Naive B cell (primary cell): ENCODE measurements around the gene CES2. TPM values are rescaled to one million over a fixed set of nuclear protein-coding genes. Genes with fewer than 3 reads are reported as not detected.
"Not testable (repeated sequence)": the region's sequence is repeated elsewhere in the genome, so short reads cannot be mapped to it uniquely, and the experiment has no call there.

ENCODE experiments used
- ATAC-seq, 2 donors: fragments of 150-1000 bp; cut with Tn5 transposase; 2 replicates each; pipeline ENCODE4 v1.10.0; 2021; ENCODE audit warnings: low read depth in 2 of 2, mild to moderate bottlenecking in 2 of 2, moderate library complexity in 2 of 2
- DNase-seq: peaks from one replicate; pipeline ENCODE4 v3.0.0; 2022
- H3K27ac Mint-ChIP-seq, 6 donors: one replicate each; pipeline ENCODE4 v1.8.0; 2020 to 2022; ENCODE audit warnings: mild to moderate bottlenecking in 6 of 6, mixed read lengths in 6 of 6, moderate library complexity in 5 of 6, inconsistent platforms in 2 of 6
- H3K27me3 Mint-ChIP-seq, 3 donors: one replicate each; pipeline ENCODE4 v1.8.0; 2021 to 2022; ENCODE audit warnings: mixed read lengths in 3 of 3, mild to moderate bottlenecking in 1 of 3
- H3K36me3 Mint-ChIP-seq, 2 donors: one replicate each; pipeline ENCODE4 v1.8.0; 2020 to 2022; ENCODE audit warnings: mixed read lengths in 2 of 2, inconsistent platforms in 1 of 2, mild to moderate bottlenecking in 1 of 2
- H3K4me1 Mint-ChIP-seq, 3 donors: one replicate each; pipeline ENCODE4 v1.8.0; 2020 to 2022; ENCODE audit warnings: mixed read lengths in 3 of 3, inconsistent platforms in 1 of 3, mild to moderate bottlenecking in 1 of 3, moderate library complexity in 1 of 3
- H3K4me3 Mint-ChIP-seq, 8 donors: one replicate each; pipeline ENCODE4 v1.8.0; 2020 to 2022; ENCODE audit warnings: mild to moderate bottlenecking in 8 of 8, mixed read lengths in 8 of 8, moderate library complexity in 8 of 8, inconsistent platforms in 2 of 8
- H3K9me3 Mint-ChIP-seq, 7 donors: one replicate each; pipeline ENCODE4 v1.8.0; 2020 to 2022; ENCODE audit warnings: mixed read lengths in 7 of 7, mild to moderate bottlenecking in 5 of 7, inconsistent platforms in 2 of 7, moderate library complexity in 1 of 7
- polyA plus RNA-seq, 6 donors: library from polyadenylated mRNA; unstranded; fragments of 300-500 nt; fragmentation: Illumina TruSeq; gene quantifications; one replicate each; pipeline ENCODE4 v1.2.3, GENCODE V29; 2021; ENCODE audit warnings: low read depth in 6 of 6

The CES2 gene
- polyA plus RNA-seq, 6 donors from 2014 or later, result 16.3 to 25.7 (median 21.0) TPM

- Mint-ChIP-seq H3K4me1 (peaks cover 3 to 6% (median 5%) of the 10 kb centered on the region in 3 donors), H3K27me3 (peaks cover 0 to 36% (median 8%) of the 10 kb centered on the region in 3 donors), H3K4me3 (peak overlapping the region in 1 of 8 donors; percentile 5), H3K9me3 (no peaks in the 10 kb centered on the region), H3K27ac (peak overlapping the region in 1 of 6 donors; percentile 88), H3K36me3 (no peaks in the 10 kb centered on the region)
- peak; percentile 98 to 99 for ATAC-seq
- peak; percentile 82 for DNase-seq
Measured at GRCh38 chr16:66977341-66978113, 42.2 kb downstream of the CES2 start.

DNA sequence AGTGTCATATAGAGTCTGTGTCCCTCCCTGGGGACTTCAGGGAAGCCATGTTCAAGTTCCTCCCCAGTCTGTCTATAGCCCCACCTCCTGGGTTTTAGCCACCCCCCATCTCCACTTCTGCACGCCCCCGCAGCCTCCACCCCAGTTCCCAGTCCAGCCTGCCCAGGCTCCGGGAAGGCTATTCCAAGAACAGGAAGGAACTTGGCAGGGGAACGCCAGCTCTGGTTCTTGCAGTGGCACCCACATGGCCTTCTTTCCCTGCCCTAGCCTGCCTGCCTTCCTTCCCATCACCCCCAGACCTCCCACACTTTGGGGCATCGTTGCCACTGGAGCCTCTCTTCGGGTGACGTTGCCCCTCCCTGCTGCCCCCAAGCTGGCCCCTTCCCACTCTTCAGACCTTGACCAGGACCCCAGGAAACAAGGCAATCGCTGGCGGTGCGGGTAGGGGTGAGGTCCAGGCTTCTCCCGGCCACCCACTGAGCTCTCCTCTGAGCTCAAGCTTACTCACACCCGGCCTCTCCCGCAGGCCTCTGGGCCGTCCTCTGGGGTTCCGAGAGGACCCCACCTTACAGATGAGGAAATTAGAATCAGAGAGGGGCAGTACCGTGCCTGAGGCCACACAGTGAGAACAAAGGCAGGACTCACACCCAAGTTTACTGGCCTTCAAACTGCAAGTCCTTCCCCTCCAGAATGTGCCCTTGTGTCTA lies 43.8 kb downstream of the CES2 start:
- no peaks in the 10 kb centered on the region for H3K9me3 Mint-ChIP-seq
- ATAC-seq (no peak), DNase-seq (no peak)
- H3K4me1 Mint-ChIP-seq, result peaks cover 3 to 6% (median 5%) of the 10 kb centered on the region in 3 donors
- H3K27me3 Mint-ChIP-seq, result peaks cover 0 to 36% (median 8%) of the 10 kb centered on the region in 3 donors
- no peak overlapping the region for H3K4me3 Mint-ChIP-seq
- no peak overlapping the region for H3K27ac Mint-ChIP-seq
- no peaks in the 10 kb centered on the region for H3K36me3 Mint-ChIP-seq

DNA sequence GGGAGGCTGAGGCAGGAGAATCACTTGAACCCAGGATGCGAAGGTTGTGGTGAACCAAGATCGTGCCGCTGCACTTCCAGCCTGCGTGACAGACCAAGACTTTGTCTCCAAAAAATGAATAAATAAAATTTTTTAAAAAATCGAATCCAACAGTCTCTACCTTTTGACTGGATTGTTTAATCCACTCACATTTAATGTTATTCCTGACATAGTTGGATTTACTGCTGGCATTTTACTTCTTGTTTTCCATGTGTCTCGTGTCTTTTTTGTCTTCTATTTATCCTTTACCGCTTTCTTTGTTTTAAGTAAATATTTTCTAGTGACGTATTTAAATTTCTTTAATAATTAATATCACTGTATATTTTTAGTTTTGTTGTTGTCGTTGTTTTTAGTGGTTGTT lies 47.7 kb downstream of the CES2 start:
- no peak overlapping the region for H3K27ac Mint-ChIP-seq
- no peak for ATAC-seq
- no peaks in the 10 kb centered on the region for H3K36me3 Mint-ChIP-seq

DNA sequence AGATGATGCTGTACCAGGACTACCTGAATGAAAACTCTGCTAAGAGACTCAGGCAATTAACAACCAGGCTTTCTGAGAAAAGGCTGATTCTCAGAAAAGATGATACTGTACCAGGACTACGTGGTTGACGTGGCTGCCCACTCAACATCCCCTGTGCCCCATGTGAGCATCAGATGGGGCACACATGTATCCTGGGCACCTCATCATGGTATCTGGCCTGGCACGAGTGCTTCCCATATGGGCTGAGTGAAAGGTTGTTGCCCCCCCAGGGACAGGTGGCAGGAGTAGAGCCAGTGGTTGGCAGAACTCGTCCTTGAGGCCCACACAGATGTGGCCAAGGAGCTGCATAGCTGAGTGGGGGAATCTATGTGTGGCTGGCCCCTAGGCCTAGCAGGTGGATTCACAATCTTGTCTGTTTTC lies 49.6 kb downstream of the CES2 start:
- Mint-ChIP-seq H3K27me3 (peaks cover 0 to 24% (median 0%) of the 10 kb centered on the region in 3 donors), H3K36me3 (no peaks in the 10 kb centered on the region), H3K4me3 (no peak overlapping the region), H3K4me1 (no peaks in the 10 kb centered on the region), H3K27ac (no peak overlapping the region), H3K9me3 (no peaks in the 10 kb centered on the region)
- DNase-seq (no peak), ATAC-seq (no peak)

More for the DNA sequence above, 47.7 kb downstream of the CES2 start:
- peaks cover 0 to 19% (median 0%) of the 10 kb centered on the region in 3 donors for H3K27me3 Mint-ChIP-seq
- H3K4me1 Mint-ChIP-seq, result no peaks in the 10 kb centered on the region
- H3K4me3 Mint-ChIP-seq, result no peak overlapping the region
- H3K9me3 Mint-ChIP-seq, result no peaks in the 10 kb centered on the region
- no peak for DNase-seq

- Mint-ChIP-seq H3K27ac (no peak overlapping the region), H3K4me3 (no peak overlapping the region), H3K9me3 (no peaks in the 10 kb centered on the region), H3K27me3 (peaks cover 0 to 26% (median 0%) of the 10 kb centered on the region in 3 donors), H3K36me3 (no peaks in the 10 kb centered on the region), H3K4me1 (no peaks in the 10 kb centered on the region)
- ATAC-seq (no peak), DNase-seq (no peak)
Measured at GRCh38 chr16:66986559-66986958, 51.2 kb downstream of the CES2 start.

- ATAC-seq (no peak), DNase-seq (no peak)
- H3K9me3 Mint-ChIP-seq, result no peaks in the 10 kb centered on the region
- H3K4me3 Mint-ChIP-seq, result peak within 1 kb of the TSS in 1 of 8 donors; percentile 22
- H3K27me3 Mint-ChIP-seq, result peaks cover 0 to 36% (median 0%) of the 10 kb centered on the region in 3 donors
- H3K27ac Mint-ChIP-seq, result peak within 1 kb of the TSS in 1 of 6 donors; percentile 7
- no peaks in the 10 kb centered on the region for H3K36me3 Mint-ChIP-seq
- H3K4me1 Mint-ChIP-seq, result no peaks in the 10 kb centered on the region
Measured at GRCh38 chr16:66988197-66988788, 53.0 kb downstream of the CES2 start, which contains the start of gene CES4A. CES4A (plus strand) TSS chr16:66988589; CDS start chr16:66988773, 184 bp downstream.

DNA sequence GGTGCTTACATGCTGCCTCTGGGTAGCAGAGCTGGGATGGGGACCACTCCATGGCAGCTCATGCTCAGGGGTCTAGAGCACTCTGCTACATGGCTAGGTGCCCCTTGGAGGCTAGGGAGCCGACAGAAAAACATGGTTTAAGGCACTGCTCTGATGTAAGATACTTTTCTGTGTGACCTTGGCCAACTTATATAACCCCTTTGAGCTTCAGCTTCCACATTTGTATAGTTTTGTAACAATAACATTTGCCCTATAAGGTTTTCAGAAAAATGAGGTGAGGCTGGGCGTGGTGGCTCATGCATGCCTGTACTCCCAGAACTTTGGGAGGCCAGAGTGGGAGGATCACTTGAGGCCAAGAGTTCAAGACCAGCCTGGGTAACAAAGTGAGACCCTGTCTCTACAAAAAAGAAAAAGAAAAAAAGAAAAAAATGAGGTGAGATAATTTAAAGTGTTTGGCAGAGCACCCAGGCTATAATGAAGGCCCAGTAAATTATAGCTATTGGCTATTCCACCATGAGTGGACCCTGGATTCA lies 56.3 kb downstream of the CES2 start:
- DNase-seq (no peak), ATAC-seq (no peak)
- no peaks in the 10 kb centered on the region for H3K4me1 Mint-ChIP-seq
- peaks cover 0 to 35% (median 0%) of the 10 kb centered on the region in 3 donors for H3K27me3 Mint-ChIP-seq
- H3K27ac Mint-ChIP-seq, result no peak overlapping the region
- no peak overlapping the region for H3K4me3 Mint-ChIP-seq
- no peaks in the 10 kb centered on the region for H3K36me3 Mint-ChIP-seq
- no peaks in the 10 kb centered on the region for H3K9me3 Mint-ChIP-seq

DNA sequence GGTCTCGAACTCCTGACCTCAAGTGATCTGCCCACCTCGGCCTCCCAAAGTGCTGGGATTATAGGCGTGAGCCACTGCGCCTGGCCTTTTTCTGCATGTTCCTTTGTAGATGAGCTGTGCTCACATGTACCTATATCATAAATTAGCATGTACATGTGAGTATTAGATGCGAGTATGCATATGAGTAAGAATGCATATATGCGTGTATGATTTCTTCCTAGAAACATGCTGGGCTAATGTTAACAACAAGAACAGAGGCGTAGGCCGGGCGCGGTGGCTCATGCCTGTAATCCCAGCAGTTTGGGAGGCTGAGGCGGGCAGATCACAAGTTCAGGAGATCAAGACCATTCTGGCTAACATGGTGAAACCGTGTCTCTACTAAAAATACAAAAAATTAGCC lies 58.2 kb downstream of the CES2 start:
- DNase-seq, ATAC-seq, H3K4me3 Mint-ChIP-seq, H3K27ac Mint-ChIP-seq, H3K9me3 Mint-ChIP-seq, H3K4me1 Mint-ChIP-seq, H3K36me3 Mint-ChIP-seq: not testable (repeated sequence)
- H3K27me3 Mint-ChIP-seq, result peaks cover 0 to 23% (median 0%) of the 10 kb centered on the region in 3 donors

Other genes with a start within 250 kb of the CES2 start
- under 1 TPM in 1 of 6 donors, not detected in 5; 0.20 TPM for gene CMTM4, start 238.8 kb upstream of the CES2 start, polyA plus RNA-seq
- 10 to 100 TPM; 10.5 to 33.8 (median 23.4) TPM for gene DYNC1LI2, start 183.9 kb upstream of the CES2 start, polyA plus RNA-seq
- gene TERB1, start 133.9 kb upstream of the CES2 start, polyA plus RNA-seq, result not detected
- 10 to 100 TPM; 46.7 to 87.4 (median 54.6) TPM for gene NAE1, start 104.5 kb upstream of the CES2 start, polyA plus RNA-seq
- not detected for gene CA7, start 91.1 kb upstream of the CES2 start, polyA plus RNA-seq
- 1 to 10 TPM; 1.4 to 5.8 (median 1.8) TPM for gene PDP2, start 55.0 kb upstream of the CES2 start, polyA plus RNA-seq
- not detected for gene CDH16, start 16.6 kb upstream of the CES2 start, polyA plus RNA-seq
- gene RRAD, start 10.0 kb upstream of the CES2 start, polyA plus RNA-seq, result under 1 TPM in 1 of 6 donors, not detected in 5; 0.43 TPM
- 100 to 1,000 TPM in 3 of 6 donors, 10 to 100 TPM in 3; 69.0 to 114 (median 100) TPM for gene CIAO2B, start 1.1 kb upstream of the CES2 start, polyA plus RNA-seq
- gene CES3, start 25.8 kb downstream of the CES2 start, polyA plus RNA-seq, result under 1 TPM in 1 of 6 donors, not detected in 5; 0.66 TPM
- gene CES4A, start 53.1 kb downstream of the CES2 start, polyA plus RNA-seq, result 1 to 10 TPM in 4 of 6 donors, under 1 TPM in 2; 0.61 to 5.8 (median 1.4) TPM
- gene CBFB, start 93.6 kb downstream of the CES2 start, polyA plus RNA-seq, result 10 to 100 TPM; 51.8 to 94.4 (median 70.5) TPM
- gene PHAF1, start 174.4 kb downstream of the CES2 start, polyA plus RNA-seq, result 10 to 100 TPM in 2 of 6 donors, 1 to 10 TPM in 3, not detected in 1; 8.8 to 13.2 (median 10.0) TPM
- gene B3GNT9, start 215.5 kb downstream of the CES2 start, polyA plus RNA-seq, result under 1 TPM in 4 of 6 donors, not detected in 2; 0.09 to 0.73 (median 0.36) TPM
- 10 to 100 TPM; 46.2 to 62.9 (median 54.4) TPM for gene TRADD, start 224.4 kb downstream of the CES2 start, polyA plus RNA-seq
- gene FBXL8, start 224.4 kb downstream of the CES2 start, polyA plus RNA-seq, result 1 to 10 TPM in 5 of 6 donors, not detected in 1; 1.0 to 2.0 (median 1.5) TPM
- gene HSF4, start 229.2 kb downstream of the CES2 start, polyA plus RNA-seq, result not detected
- under 1 TPM in 1 of 6 donors, not detected in 5; 0.27 TPM for gene NOL3, start 235.0 kb downstream of the CES2 start, polyA plus RNA-seq
- under 1 TPM in 4 of 6 donors, not detected in 2; 0.33 to 0.40 (median 0.40) TPM for gene MATCAP1, start 248.4 kb downstream of the CES2 start, polyA plus RNA-seq